PC-9 (cell line): ENCODE results near the gene INSM2.

Experiments
- CTCF ChIP-seq: fragments of 200-600 bp; sonication (generic); conservative IDR thresholded peaks from 2 replicates; pipeline ENCODE4 v1.6.1; 2017; ENCODE audit warnings: mixed run types, antibody characterized with exemption, mild to moderate bottlenecking, moderate library complexity
- EZH2 ChIP-seq: fragments of 200-600 bp; sonication (generic); IDR thresholded peaks from 2 replicates; pipeline ENCODE4 v1.8.0; 2017; ENCODE audit warnings: antibody characterized with exemption, low read depth

- TF ChIP-seq EZH2: no peak
- no peak for TF ChIP-seq CTCF
Measured at GRCh38 chr14:35578135-35578534, 44.2 kb downstream of the INSM2 start.
